OCI-LY1 (cell line): Measurements from ENCODE around the gene HOXA10.

Experiments used
- H2AFZ ChIP-seq: fragments of 200-600 bp; sonication (generic), shearing (Covaris generic); 2 replicates; pipeline ENCODE4 v1.6.0; 2014; ENCODE audit warnings: antibody characterized with exemption, mild to moderate bottlenecking, low read length
- H3F3A ChIP-seq: fragments of 200-600 bp; sonication (generic), shearing (Covaris generic); 2 replicates; pipeline ENCODE4 v1.6.0; 2014; ENCODE audit warnings: mild to moderate bottlenecking, antibody characterized with exemption, low read length, moderate library complexity; ENCODE audit not compliant: insufficient read depth
- H3K27ac ChIP-seq: fragments of 200-600 bp; sonication (generic); 2 replicates; pipeline ENCODE4 v1.5.1; 2014; ENCODE audit warnings: low read length, mixed run types, mild to moderate bottlenecking, low read depth; ENCODE audit not compliant: poor library complexity, severe bottlenecking
- H3K27me3 ChIP-seq: fragments of 200-600 bp; sonication (generic); 2 replicates; pipeline ENCODE4 v1.6.0; 2014; ENCODE audit warnings: antibody characterized with exemption, mild to moderate bottlenecking, low read length, moderate library complexity; ENCODE audit not compliant: insufficient read depth
- H3K36me3 ChIP-seq: fragments of 200-600 bp; sonication (generic); 2 replicates; pipeline ENCODE4 v1.6.1; 2014; ENCODE audit warnings: mild to moderate bottlenecking, antibody characterized with exemption, low read length, moderate library complexity, mixed read lengths; ENCODE audit not compliant: insufficient read depth
- H3K4me1 ChIP-seq: fragments of 200-600 bp; sonication (generic); 2 replicates; pipeline ENCODE4 v1.5.1; 2014; ENCODE audit warnings: mild to moderate bottlenecking, low read length, moderate library complexity; ENCODE audit not compliant: insufficient read depth, severe bottlenecking
- H3K4me2 ChIP-seq: fragments of 200-600 bp; sonication (generic), shearing (Covaris generic); 2 replicates; pipeline ENCODE4 v1.6.1; 2014; ENCODE audit warnings: low read length
- H3K4me3 ChIP-seq: fragments of 200-600 bp; sonication (generic); 2 replicates; pipeline ENCODE4 v1.5.1; 2014; ENCODE audit warnings: low read length, low read depth, mild to moderate bottlenecking, mixed read lengths; ENCODE audit not compliant: poor library complexity, severe bottlenecking
- H3K79me2 ChIP-seq: fragments of 200-600 bp; shearing (Covaris generic); 2 replicates; pipeline ENCODE4 v1.6.1; 2016; ENCODE audit warnings: mixed run types, low read length, mixed read lengths; ENCODE audit not compliant: insufficient read depth
- H3K9ac ChIP-seq: fragments of 200-600 bp; sonication (generic), shearing (Covaris generic); 2 replicates; pipeline ENCODE4 v1.6.1; 2014; ENCODE audit warnings: mild to moderate bottlenecking, low read length, mixed read lengths
- H3K9me2 ChIP-seq: fragments of 200-600 bp; sonication (generic), shearing (Covaris generic); 2 replicates; pipeline ENCODE4 v1.6.1; 2014; ENCODE audit warnings: low read depth, mild to moderate bottlenecking, low read length, mixed read lengths
- H3K9me3 ChIP-seq: fragments of 200-600 bp; shearing (Covaris generic); 2 replicates; pipeline ENCODE4 v1.6.1; 2014; ENCODE audit warnings: low read length, mixed read lengths
- H4K20me1 ChIP-seq: fragments of 200-600 bp; sonication (generic), shearing (Covaris generic); 2 replicates; pipeline ENCODE4 v1.6.0; 2016; ENCODE audit warnings: mild to moderate bottlenecking, low read length; ENCODE audit not compliant: insufficient read depth
- EZH2 ChIP-seq: fragments of 200-600 bp; sonication (generic), shearing (Covaris generic); IDR thresholded peaks from 2 replicates; pipeline ENCODE4 v1.8.0; 2017; ENCODE audit warnings: borderline replicate concordance, mixed run types, mild to moderate bottlenecking, antibody characterized with exemption, low read length, moderate library complexity, mixed read lengths
- TF ChIP-seq, protein P1 (sequence below): fragments of 200-600 bp; sonication (generic), shearing (Covaris generic); IDR thresholded peaks from 2 replicates; pipeline ENCODE4 v1.5.1; 2017; ENCODE audit warnings: mild to moderate bottlenecking, antibody characterized with exemption, low read length, moderate library complexity, mixed read lengths

HOXA10 gene

DNA sequence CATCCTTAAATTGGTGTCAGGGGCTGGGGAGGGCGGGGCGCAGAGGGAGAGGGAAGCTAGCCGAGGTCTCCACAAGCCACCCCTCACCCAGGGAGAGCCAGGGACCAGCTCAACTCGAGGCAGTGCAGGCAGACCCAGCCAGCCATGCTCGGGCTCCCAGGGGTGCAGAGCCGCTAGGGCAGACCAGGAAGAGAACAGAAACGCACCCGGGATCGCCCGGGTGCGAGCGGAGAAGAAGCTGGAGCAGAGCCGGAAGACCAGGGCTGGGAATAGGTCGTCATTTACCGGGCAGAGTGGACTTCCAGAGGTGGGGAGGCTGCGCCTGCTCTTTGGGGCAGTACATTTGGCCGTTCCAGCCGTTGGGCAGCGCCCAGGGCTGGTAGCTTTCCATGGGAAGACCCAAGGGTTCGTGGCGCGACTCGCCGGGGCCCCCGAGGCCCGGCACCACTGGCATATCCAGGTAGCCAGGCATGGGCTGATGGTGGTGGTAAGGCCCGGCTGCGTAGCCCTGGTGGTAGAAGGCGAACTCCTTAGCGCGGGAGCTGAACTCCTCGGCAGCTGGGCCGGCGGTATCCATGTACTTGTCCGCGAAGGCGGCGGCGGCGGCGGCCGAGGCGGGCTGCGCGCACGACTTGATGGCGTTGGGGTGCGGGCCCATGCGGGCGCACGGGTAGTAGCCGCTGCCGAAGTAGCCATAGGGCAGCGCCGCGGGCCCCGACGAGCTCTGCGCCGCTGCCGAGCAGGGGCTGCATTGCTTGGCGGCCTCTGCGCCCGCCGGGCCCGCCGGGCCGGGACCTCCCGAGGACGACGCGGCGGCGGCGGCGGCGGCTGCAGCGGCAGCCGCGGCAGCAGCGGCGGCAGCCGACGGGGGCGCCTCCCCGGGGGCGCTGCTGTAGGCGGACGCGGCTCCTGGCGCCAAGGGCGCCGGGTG, 25.0 kb upstream of the HOXA10 start:
- no peaks in the 10 kb centered on the region for H4K20me1 ChIP-seq
- no peaks in the 10 kb centered on the region for H3K79me2 ChIP-seq
- H3K27ac ChIP-seq, result no peak overlapping the region
- H3K4me2 ChIP-seq, result peak overlapping the region; percentile 73
- no peaks in the 10 kb centered on the region for H3K9me3 ChIP-seq
- TF ChIP-seq EZH2, result no peak
- TF ChIP-seq, protein P1, sequence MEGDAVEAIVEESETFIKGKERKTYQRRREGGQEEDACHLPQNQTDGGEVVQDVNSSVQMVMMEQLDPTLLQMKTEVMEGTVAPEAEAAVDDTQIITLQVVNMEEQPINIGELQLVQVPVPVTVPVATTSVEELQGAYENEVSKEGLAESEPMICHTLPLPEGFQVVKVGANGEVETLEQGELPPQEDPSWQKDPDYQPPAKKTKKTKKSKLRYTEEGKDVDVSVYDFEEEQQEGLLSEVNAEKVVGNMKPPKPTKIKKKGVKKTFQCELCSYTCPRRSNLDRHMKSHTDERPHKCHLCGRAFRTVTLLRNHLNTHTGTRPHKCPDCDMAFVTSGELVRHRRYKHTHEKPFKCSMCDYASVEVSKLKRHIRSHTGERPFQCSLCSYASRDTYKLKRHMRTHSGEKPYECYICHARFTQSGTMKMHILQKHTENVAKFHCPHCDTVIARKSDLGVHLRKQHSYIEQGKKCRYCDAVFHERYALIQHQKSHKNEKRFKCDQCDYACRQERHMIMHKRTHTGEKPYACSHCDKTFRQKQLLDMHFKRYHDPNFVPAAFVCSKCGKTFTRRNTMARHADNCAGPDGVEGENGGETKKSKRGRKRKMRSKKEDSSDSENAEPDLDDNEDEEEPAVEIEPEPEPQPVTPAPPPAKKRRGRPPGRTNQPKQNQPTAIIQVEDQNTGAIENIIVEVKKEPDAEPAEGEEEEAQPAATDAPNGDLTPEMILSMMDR, result no peak
- H3K27me3 ChIP-seq, result no peaks in the 10 kb centered on the region; the same call in 1 of the 2 replicates
- peak overlapping the region; percentile 61 for H3K4me3 ChIP-seq
- H3K9ac ChIP-seq, result peak overlapping the region; percentile 34; the same call in 1 of the 2 replicates
- no peaks in the 10 kb centered on the region for H3K9me2 ChIP-seq
- H3K4me1 ChIP-seq, result peaks cover 36% of the 10 kb centered on the region
- H3K36me3 ChIP-seq, result no peaks in the 10 kb centered on the region
- no peak overlapping the region for H2AFZ ChIP-seq
- no peaks in the 10 kb centered on the region for H3F3A ChIP-seq

DNA sequence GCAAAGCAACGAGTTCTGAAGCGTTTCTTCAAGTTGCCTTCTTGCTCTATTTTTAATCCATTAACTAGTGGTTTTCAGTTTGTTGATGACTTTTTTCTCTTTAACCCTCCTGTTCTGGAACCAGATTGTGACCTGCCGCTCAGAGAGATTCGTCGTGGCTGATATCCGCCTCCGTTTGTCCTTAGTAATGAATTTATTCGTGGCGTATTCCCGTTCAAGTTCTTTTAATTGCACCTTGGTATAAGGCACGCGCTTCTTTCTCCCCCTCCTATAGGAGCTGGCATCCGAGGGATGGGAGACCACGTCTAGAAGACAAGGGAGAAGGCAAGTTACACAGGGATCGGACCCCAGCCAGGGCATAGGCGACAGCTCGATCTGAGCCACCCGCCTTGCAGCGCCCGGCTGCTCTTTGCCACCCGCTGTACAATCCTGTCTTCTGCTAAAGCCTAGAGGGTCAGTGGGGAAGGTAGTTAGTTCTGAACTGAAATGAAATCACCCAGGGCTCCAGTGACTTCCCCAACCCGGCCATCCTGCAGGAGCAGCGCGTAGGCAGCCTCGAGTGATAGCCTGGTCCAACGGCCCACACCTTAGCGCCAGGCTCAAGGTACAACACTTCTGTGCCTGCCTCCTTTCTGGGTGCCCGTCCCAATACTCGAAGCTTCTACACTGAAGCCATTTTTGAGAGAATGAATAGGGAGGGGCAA, 24.2 kb upstream of the HOXA10 start:
- H3F3A ChIP-seq, result no peaks in the 10 kb centered on the region
- H3K36me3 ChIP-seq, result no peaks in the 10 kb centered on the region
- H3K27me3 ChIP-seq, result no peaks in the 10 kb centered on the region; the same call in 1 of the 2 replicates
- H3K4me3 ChIP-seq, result no peak overlapping the region
- H3K4me1 ChIP-seq, result peaks cover 36% of the 10 kb centered on the region
- no peaks in the 10 kb centered on the region for H4K20me1 ChIP-seq
- H2AFZ ChIP-seq, result no peak overlapping the region
- TF ChIP-seq, protein P1, result no peak
- TF ChIP-seq EZH2, result no peak
- H3K9me3 ChIP-seq, result no peaks in the 10 kb centered on the region
- no peak overlapping the region for H3K9ac ChIP-seq
- H3K27ac ChIP-seq, result no peak overlapping the region
- H3K4me2 ChIP-seq, result no peak overlapping the region; the same call in 1 of the 2 replicates
- H3K79me2 ChIP-seq, result no peaks in the 10 kb centered on the region
- no peaks in the 10 kb centered on the region for H3K9me2 ChIP-seq

DNA sequence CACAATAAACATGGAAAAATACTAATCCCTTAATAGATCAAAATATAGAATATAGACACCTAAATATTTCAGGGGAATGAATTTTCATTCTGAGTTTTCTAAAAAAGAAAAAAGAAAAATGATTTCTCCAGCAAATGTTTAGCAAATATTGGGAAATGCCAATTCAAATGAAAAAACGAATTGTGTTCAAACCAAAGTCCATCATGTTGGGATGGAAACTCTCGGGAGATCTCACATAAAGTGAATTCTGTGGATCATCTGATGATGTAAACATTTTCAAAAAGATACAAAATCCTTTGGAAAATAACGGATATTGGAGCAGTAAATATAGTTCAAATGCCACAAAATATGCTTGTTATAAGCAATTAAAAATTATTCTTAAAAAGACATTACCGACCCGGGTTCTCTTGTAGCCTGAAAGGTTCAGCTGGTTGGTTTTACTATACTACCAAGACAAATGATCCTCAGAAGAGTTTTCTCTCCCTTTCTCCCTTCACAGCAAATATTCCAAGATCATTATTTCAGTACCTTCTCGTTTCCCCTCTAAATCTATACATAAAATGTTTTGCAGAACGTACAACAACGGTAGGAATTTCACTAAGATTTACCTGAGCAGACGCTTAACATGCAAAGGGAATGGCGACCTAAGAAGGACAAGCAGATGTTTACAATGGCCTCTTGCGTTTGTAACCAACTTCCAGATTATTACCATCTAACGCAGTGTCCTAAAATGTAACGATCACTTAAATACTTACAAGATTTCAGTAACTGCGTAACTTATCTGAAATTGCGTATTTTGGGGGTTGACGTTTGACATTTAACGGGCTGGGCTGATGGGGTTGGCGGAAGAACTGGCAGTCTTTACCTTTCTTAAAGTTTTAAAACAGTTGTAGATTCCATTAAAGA, 23.3 kb upstream of the HOXA10 start:
- Histone ChIP-seq H3K4me1 (peaks cover 42% of the 10 kb centered on the region), H3K9ac (no peak overlapping the region), H4K20me1 (no peaks in the 10 kb centered on the region), H3K4me3 (no peak overlapping the region), H3K9me2 (no peaks in the 10 kb centered on the region), H3K79me2 (no peaks in the 10 kb centered on the region), H3F3A (no peaks in the 10 kb centered on the region), H3K4me2 (no peak overlapping the region), H3K27me3 (no peaks in the 10 kb centered on the region; the same call in 1 of the 2 replicates), H2AFZ (no peak overlapping the region), H3K9me3 (no peaks in the 10 kb centered on the region), H3K36me3 (no peaks in the 10 kb centered on the region), H3K27ac (no peak overlapping the region)
- TF ChIP-seq EZH2, result no peak
- TF ChIP-seq, protein P1, result no peak
